ENCODE measurements around the gene PARG. TPM values are rescaled to one million over a fixed set of nuclear protein-coding genes. Genes with fewer than 3 reads are reported as not detected.
A peak's percentile ranks its signal among the peaks of the same experiment; 100 is the strongest.

PARG gene
- total RNA-seq = 26.5 and 32.5 TPM in 2 replicates

DNA sequence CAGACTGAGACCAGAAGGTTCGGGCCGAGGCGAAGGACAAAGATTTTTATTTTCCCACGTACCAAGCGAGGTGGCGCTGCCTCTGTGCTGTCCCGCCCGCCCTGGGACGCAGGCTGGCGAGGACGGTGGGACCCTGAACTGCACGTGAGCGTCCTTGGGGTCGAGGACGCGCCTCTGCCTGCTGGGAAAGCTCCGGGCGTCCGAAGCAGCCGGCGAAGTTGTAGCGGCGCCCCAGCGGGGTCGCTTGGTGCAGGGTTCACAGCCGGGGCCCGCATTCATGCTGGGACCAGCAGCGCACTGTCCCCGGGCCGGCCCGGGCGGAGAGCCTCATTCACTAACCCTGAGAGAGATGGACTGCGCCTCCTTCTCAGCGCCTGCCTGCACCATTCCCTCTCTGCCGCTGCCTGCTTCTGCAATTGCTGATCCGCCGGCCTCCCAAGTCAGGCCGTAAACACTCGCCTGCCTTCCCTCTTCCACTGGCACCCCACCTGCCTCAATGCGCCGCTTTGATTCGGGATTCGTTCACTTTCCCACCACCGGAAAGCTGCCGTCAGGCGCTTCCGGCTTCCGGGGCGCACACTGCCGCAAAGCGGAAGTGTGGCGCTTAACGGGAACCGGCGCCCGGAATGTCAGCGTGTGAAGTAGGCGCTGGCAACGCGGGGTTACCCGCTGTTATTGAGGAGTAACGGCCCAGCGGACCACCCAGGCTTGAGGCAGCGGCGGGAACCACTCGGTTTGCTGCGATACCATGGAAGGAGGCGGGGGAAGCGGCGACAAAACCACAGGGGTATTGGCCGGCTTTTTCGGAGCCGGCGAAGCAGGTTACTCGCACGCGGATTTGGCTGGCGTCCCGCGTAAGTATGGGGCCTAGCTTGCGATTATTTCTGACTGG, at the start of gene PARG, which contains the start of gene TIMM23B:
TSS of gene PARG (minus strand) at position 581 of the 892 bp plus-strand sequence. CDS start at position 279, 302 bp downstream.
TSS of gene TIMM23B (plus strand) at position 607 of the 892 bp plus-strand sequence. CDS start at position 749, 142 bp downstream.

DNA sequence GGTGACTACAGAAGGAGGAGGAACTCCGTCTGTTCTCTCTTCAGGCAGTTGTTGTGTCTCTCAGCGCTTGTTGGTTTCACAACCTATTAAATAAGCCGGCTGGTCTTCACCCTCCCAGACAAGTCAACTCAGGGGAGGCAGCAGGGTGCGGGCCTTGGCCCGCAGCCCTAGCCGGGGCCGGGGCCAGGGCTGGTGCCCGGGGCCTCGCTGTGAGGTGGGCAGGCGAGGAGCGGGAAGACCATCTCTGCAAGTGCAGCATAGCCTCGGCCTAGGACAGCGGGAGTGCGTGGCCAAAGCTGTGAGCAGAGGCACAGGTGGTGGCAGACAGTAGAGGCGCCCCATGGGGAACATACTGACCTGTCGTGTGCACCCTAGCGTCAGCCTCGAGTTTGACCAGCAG, 46.5 kb upstream of the PARG start, which contains the start of gene AGAP6:
TSS of gene AGAP6 (plus strand) at position 31 of the 400 bp plus-strand sequence. CDS start at position 341, 310 bp downstream.

Small RNAs within 50 kb of the gene (small RNA-seq; reads per million reads assigned to genes)
- not detected for gene RNA5SP317
- 1.8 reads per million, percentile 77 among the genes with 10 or more reads in this experiment for gene SNORA74C-2

Other genes with a start within 250 kb of the PARG start
- 0.19 and 0.33 TPM in 2 replicates for gene OGDHL, start 179.7 kb downstream of the PARG start, total RNA-seq
- gene TIMM23B, start within 50 bp of the PARG start, total RNA-seq = 16.7 and 18.5 TPM in 2 replicates
- gene AGAP6, start 46.4 kb upstream of the PARG start, total RNA-seq = 4.6 and 4.7 TPM in 2 replicates
- 45.7 and 51.5 TPM in 2 replicates for gene WASHC2A, start 125.9 kb upstream of the PARG start, total RNA-seq